Measurements from ENCODE around the gene CEP112. TPM values are rescaled to one million over a fixed set of nuclear protein-coding genes. Genes with fewer than 3 reads are reported as not detected.

CEP112 gene
- total RNA-seq, 1 donor from 2014 or later: 26.0 TPM

DNA sequence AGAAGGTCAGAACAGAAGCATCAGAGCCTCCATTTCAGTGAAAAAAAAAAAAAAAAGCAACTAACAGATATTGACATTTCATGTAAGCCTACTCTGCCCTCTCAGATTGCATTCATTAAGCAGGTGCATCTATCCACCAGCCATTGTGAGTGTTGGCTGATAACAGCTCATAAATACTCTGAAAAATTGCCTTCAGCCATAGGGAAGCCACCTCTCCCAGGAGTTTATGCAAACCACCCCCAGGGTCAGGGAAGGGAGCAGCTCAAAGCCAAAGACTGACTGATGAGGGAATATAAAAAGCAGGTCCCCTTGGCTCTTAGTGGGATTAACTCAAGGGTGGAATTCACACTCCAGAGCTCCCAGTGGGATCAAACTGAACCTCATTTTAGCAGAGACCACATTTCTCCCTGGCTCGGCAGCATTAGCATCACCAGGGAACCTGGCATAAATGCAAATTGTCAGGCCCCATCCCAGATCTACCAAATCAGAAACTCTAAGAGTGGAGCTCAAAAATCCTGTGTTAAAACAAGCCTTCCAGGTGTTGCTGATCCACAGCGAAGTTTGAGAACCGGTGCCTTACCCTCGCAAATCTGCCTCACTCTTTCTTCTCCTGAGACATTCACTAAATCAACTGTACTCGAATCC lies 23.1 kb upstream of the CEP112 start:
- no peak for ATAC-seq
- no peak for DNase-seq (ENCODE audit: missing footprints)
- intact Hi-C loops (cut with DNase I): no loop called here

DNA sequence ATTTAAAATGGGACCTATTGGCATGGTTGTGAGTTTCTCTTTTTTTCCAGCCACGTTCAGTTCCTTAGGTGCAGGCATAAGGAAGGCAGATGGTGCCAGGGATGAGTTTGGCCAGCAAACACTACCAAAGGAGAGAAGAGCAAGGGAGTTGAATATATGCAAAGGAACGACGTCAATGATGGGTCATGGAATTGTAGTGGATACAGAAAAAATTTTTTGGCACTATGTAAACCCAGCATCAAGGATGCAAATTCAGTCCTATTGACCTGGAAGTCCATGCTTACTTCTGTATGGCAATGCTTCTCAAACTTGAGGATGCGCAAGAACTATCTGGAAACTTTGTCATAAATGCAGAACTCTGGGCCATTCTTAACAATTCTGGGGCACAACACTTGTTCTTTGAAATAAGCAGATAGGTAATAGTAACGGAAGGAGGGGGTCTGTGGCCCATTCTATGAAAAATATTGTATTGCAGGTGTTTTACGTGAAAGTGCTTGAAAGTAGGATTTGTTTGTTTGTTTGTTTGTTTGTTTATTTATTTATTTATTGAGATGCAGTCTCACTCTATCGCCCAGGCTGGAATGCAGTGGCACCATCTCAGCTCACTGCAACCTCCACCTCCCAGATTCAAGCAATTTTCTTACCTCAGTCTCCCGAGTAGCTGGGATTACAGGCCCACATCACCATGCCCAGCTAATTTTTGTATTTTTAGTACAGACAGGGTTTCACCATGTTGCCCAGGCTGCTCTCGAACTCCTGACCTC lies 19.3 kb upstream of the CEP112 start:
- ATAC-seq (no peak), DNase-seq (ENCODE audit: missing footprints) (no peak)
- intact Hi-C loops (cut with DNase I): no loop called here

DNA sequence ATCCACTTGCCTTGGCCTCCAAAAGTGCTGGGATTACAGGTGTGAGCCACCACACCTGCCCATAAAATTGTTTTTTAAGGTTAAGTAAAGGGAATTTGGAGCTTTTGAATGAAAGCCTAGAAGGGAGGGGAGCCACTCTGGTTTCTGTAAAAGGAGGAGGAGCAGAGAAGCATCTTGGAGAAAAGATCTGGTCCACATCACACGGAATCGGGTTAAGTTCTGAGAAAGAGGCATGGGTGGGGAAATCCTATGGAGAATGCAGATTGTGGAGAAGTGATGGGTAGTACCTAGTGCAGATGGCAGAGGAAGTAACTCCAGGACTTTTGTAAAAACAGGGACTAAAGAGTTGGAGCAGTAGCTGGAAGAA lies 18.3 kb upstream of the CEP112 start:
- ATAC-seq: no peak
- DNase-seq (ENCODE audit: missing footprints): no peak

DNA sequence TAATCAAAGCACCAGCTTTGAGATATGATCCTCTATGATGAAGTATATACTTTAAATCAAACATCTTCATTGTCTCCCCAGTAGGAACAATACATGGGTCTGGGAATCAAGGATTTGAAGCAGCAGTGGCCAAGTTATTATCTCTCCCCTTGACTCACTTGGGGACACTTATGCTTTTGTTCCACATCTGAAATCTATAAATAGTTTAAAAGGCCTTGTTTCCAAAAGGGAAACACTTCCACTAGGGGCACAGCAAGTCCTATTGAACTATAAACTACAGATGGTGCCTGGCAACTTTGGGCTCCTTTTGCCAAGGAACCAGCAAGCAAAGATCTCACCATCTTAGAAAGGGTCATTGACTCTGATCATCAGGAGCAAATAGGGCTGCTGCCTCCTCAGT lies 16.0 kb upstream of the CEP112 start:
- DNase-seq (ENCODE audit: missing footprints): no peak
- intact Hi-C loops (cut with DNase I): no loop called here
- ATAC-seq: peak; percentile 64

More for the DNA sequence above, 18.3 kb upstream of the CEP112 start:
- intact Hi-C loops (cut with DNase I): no loop called here

DNA sequence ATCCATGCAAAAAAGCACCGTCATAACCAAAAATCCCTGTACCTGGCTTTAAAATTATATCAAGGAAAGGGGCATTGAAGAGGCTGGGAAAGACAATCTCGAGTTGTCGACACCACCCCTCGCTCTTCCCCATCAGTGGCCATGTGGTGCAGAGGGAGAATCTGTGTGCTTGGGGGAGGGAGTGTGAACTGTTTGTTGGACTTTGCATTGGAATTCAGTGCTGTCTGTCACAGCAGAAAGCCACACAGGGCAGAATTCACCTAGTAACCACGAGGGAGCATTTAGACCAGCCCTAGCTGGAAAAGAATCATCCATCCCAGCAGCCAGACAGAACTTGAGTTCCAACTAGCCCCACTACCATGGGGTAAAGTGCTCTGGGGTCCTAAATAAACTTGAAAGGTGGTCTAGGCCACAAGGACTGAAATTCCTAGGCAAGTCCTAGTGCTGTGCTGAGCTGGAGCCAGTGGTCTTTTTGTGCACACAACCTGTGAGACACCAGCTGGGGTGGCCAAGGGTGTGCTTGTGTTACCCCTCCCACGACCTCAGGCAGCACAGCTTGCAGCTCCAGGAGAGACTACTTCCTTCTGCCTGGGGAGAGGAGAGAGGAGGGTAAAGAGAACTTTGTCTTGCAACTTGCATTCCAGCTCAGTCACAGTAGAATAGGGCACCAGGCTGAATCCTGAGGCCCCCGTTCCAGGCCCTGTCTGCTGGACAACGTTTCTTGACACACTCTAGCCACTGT lies 11.5 kb upstream of the CEP112 start:
- intact Hi-C loops (cut with DNase I): no loop called here
- ATAC-seq (no peak), DNase-seq (ENCODE audit: missing footprints) (no peak)

DNA sequence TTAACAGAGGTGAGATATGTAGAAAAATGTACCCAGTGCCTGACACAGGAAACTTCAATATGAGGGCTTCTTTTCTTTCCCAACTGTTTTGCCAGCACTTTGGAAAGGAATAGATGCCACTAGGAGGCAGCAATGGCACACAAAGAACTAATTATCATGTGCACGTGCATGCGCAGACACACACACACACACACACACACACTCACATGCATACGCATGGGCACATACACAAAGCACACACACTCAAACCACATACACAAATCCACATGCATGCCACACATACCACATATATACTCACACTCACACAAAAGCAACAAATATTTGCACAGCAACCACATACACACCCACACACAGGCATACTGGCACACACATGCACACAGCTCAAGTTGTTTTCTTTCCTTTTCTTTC lies 8.8 kb upstream of the CEP112 start:
- no peak for ATAC-seq

DNA sequence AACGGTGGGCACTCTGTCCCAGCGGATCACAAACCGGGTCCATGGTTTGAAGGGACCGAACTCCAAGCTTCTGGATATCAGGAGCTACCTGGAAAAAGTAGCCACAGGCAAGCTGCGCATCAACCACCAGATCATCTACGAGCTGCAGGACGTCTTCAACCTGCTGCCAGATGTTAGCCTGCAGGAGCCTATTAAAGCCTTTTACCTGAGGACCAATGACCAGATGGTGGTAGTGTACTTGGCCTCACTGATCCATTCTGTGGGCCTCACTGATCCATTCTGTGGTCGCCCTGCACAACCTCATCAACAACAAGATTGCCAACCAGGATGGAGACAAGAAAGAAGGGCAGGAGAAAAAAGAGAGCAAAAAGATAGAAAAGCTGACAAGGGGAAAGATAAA lies 6.3 kb upstream of the CEP112 start:
- no peak for DNase-seq (ENCODE audit: missing footprints)
- intact Hi-C loops (cut with DNase I): no loop called here
- ATAC-seq: no peak

More for the DNA sequence above, 8.8 kb upstream of the CEP112 start:
- intact Hi-C loops (cut with DNase I): no loop called here
- no peak for DNase-seq (ENCODE audit: missing footprints)

DNA sequence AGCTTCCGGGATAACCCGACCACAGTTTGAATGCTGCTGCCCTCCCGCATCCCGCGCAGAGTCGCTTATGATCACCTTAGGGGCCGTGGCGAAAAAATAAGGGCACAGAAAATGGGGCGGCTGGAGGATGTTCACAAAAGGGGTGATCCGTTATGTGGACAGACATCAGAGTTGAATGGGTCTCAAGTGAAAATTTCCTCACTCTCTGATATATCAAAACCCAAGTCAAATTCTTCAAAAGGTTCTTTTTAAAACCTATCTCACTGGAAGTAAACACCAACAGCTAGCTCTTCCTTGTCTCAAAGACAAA lies 400 bp upstream of the CEP112 start:
- ATAC-seq (no peak), DNase-seq (ENCODE audit: missing footprints) (no peak)
- intact Hi-C loops (cut with DNase I): no loop called here

DNA sequence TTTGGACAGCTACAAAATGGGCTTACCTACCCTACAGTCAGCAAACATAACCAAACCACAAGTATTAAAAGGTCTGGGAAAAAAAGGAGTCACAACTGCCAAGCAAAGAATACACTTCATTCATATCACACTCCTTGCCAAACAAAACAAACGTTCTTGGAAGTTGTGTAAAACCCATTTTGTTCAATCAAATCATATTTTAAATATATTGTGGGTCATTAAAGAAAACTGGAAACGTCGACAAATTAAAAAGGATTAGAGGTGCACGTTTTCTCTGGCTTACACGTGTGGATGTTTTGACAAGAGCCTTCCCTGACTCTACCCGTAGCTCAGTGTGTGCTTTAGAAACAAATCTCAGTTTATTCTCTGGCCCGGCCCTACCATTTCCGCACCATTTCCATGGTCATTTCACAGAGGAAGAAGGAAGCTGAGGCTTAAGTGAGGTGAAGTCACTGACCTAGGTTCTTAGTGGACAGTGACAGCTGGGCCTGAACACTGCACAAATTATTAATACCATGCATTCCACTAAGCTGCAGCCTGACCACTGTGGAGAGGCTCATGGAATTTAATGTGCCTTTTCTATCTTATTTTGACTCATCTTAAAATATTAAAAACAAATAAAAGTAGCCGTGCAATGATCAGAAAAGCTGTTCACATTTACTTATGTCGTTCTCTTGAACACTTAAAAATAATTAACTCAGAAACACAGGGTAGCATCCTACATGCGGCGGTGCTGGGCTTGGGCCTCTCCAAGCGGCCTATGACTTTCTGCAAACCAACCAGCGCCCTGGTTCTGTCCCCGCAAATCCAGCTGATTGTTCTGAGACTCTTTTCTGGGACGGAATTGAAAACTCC lies 968 bp downstream of the CEP112 start:
- intact Hi-C loops (cut with DNase I): no loop called here
- no peak for DNase-seq (ENCODE audit: missing footprints)
- ATAC-seq: peak; percentile 48

DNA sequence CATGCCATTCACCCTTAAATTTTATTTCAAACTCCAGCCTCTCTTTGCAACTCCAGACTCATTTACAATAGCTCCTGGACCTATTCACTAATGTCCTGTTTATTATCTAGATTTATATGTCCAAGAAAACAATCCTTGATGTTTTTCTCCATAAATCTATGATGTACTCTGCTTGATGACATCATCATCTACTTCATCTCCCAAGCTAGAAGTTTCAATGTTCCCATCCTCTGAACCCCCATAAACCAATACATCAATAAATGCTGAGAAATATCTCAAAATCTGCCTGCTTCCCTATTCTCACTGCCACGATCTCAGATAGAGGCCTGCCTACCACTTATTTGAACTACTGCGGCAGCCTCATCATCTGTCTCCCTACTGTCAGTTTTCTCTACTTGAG lies 4.2 kb downstream of the CEP112 start:
- intact Hi-C loops (cut with DNase I): no loop called here
- no peak for DNase-seq (ENCODE audit: missing footprints)

DNA sequence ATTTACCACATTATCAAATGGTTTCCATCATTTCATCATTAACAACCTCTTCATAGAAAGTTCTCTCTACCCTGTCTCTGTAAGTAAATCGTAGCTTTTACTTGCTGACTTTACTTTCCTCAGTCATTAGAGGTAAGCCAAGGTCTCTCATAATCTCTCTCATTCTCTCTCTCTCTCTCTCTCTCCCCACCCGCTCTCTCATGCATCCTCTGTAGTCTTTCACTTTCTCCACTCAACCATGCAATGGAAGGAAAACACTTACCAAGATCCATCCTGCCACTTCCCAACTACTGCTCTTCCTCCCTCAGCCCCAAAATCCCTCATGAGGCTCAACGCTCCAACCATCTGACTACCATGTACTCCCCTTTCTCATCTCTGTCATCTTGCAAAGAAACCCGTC lies 6.1 kb downstream of the CEP112 start:
- no peak for ATAC-seq
- no peak for DNase-seq (ENCODE audit: missing footprints)
- intact Hi-C loops (cut with DNase I): no loop called here

More for the DNA sequence above, 4.2 kb downstream of the CEP112 start:
- no peak for ATAC-seq

DNA sequence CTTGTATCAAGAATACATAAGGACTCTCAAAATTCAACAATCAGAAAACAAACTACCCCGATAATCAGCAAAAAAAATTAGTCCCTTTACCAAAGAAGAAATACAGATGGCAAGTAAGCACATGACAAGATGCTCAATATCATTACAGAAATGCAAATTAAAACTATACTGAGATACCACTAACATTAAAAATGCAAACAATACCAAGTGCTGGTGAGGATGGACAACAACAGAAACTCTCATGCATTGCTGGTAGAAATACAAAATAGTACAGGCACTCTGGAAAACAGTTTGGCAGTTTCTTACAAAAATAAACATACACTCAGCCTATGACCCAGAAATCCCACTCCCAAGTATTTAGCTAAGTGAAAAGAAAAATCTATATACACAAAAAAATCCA lies 7.5 kb downstream of the CEP112 start:
- intact Hi-C loops (cut with DNase I): no loop called here
- no peak for ATAC-seq
- no peak for DNase-seq (ENCODE audit: missing footprints)

DNA sequence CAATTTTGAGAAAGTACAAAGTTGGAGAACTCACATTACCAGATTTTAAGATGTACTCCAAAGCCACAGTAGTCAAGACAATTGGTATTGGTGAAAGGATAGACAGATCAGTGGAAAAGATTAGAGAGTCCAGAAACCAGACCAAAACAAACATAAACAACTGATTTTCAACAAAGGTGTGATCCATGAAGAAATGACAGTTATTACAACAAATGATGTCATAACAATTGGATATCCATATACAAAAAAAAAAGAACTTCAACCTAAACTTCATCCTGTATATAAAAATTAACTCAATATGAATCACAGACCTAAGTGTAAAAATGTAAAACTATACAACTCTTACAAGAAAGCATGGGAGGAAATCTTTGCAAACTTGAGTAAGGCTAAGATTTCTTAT lies 8.4 kb downstream of the CEP112 start:
- intact Hi-C loops (cut with DNase I): no loop called here
- ATAC-seq: no peak
- no peak for DNase-seq (ENCODE audit: missing footprints)

DNA sequence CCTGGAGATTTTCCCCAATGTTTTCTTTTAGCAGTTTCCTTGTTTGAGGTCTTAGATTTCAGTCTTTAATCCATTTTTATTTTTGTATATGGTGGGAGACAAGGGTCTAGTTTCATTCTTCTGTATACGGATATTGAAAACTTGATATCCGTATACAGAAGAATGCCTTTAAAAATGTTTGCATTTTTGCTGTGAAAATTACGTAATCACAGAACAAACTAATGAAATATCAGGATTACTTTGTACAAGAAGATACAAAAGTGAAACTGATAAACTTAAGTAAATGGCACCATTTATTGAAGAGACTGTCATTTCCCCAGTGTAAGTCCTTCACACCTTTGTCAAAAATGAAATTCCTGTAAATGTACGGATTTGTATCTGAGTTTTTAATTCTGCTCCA lies 13.3 kb downstream of the CEP112 start:
- DNase-seq (ENCODE audit: missing footprints) (no peak), ATAC-seq (no peak)
- intact Hi-C loops (cut with DNase I): no loop called here

DNA sequence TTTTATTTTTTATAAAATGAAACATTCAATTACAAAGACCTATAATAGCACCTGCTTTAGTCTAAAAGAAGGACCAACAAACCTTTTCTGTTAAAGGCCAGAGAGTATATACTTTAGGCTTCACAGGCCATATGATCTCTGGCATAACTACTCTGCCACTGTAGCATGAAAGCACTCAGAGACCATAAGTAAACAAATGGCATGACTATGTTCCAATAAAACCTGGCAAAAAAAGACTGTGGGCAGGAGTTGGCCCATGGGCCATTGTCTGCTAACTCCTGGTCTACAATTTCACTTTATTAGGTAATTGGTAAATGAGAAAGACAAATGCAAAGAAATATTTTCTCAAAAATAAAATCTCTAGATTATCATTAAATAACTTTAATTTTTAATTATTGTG lies 14.9 kb downstream of the CEP112 start:
- ATAC-seq: no peak
- DNase-seq (ENCODE audit: missing footprints): no peak
- intact Hi-C loops (cut with DNase I): no loop called here

DNA sequence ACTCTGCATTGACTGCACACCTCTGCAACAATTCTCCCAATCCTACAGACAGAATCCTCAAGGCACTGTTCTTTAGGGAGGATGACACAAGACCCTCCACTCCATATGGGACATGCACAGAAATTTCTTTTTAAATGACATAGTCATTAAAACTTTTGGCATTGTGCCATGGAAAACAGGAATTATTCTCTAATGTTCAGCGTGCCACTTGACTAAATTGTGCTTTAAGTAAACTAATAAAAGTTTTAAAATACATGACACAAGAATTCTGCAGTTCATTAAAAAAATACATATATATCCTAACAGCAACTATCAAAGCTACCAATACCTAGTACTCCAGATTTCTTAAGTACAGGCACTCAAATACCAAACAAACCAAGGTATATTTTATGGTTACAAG lies 16.0 kb downstream of the CEP112 start:
- DNase-seq (ENCODE audit: missing footprints): no peak
- no peak for ATAC-seq
- intact Hi-C loops (cut with DNase I): no loop called here

DNA sequence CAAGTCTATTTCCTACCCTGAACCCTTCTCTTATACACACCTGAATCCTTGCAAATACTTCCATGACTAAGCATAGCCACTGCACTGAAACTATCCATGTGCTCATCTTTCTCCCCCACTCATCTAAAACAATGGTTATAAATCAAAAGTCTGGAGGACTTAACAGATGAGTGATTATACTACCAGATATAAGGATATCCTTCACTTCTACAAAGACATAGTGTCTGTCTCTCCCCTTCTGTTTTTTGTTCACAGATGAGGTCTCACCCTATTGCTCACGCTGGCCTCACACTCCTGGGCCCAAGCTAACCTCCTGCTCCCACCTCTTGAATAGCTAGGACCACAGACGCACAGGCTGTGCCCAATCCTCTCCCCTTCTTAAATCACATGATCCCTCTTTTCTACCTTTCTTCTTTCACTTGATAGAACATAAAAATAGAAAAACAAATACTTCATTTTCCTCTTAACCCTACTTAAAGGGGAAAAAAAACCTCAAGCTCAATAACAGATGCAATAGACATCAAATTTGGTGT lies 19.2 kb downstream of the CEP112 start:
- no peak for ATAC-seq
- intact Hi-C loops (cut with DNase I): no loop called here
- DNase-seq (ENCODE audit: missing footprints): no peak

DNA sequence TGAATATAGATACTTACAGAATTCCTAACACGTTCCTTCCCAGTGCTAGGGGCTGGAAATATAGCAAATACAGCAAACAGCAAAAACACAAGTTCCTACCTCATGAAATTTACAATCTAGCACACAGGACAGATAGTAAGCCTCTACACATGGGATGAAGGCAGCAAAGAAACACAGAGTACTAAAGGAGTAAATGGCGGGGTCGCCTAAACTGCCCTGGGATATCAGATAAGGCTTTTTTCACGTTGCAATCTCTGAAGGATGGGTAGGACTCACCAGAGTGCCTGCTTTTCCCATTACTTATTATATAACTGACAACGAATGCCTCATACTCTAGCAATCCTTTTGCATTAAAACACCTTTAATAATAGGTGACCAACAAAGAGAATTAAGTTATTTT lies 19.8 kb downstream of the CEP112 start:
- DNase-seq (ENCODE audit: missing footprints) (no peak), ATAC-seq (peak; percentile 23)
- intact Hi-C loops (cut with DNase I): no loop called here

DNA sequence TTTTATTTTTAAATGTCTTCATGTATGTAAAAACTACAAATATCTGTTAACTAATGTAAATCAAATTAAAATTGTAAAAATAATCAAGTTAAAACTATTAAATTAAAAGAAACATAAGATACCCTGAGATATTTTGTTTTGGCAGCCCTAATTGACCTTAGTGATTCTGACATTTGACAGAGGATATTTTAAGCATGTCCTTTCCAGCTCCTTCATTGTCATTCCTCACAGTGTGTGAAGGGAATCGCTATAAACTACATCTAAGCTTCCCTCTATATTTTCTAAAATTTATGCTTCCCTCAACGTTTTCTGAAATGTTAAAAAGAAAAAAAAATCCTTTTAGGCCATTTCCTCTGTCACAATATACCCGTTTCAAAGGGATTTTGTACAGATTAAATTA lies 20.2 kb downstream of the CEP112 start:
- intact Hi-C loops (cut with DNase I): no loop called here
- DNase-seq (ENCODE audit: missing footprints) (no peak), ATAC-seq (peak; percentile 76)
